Nephron (organoid): Measurements from ENCODE around the gene BTG2.
A peak's percentile ranks its signal among the peaks of the same experiment; 100 is the strongest.

Experiments
- H3K27ac Mint-ChIP-seq, 3 experiments: 2 replicates each; pipeline ENCODE4 v1.8.0; 2020; ENCODE audit warnings: mixed read lengths in 3 of 3, mild to moderate bottlenecking in 2 of 3, moderate library complexity in 1 of 3
- H3K27me3 Mint-ChIP-seq: 2 replicates; pipeline ENCODE4 v1.8.0; 2021; ENCODE audit warnings: low read depth, mild to moderate bottlenecking, moderate library complexity, mixed read lengths
- H3K36me3 Mint-ChIP-seq: 2 replicates; pipeline ENCODE4 v1.8.0; 2020; ENCODE audit warnings: low read depth, mixed read lengths
- H3K4me1 Mint-ChIP-seq: 2 replicates; pipeline ENCODE4 v1.8.0; 2020; ENCODE audit warnings: mixed read lengths
- H3K4me3 Mint-ChIP-seq, 3 experiments: 2 replicates each; pipeline ENCODE4 v1.8.0; 2020; ENCODE audit warnings: mild to moderate bottlenecking in 3 of 3, mixed read lengths in 3 of 3, moderate library complexity in 2 of 3
- H3K9me3 Mint-ChIP-seq: 2 replicates; pipeline ENCODE4 v1.8.0; 2020; ENCODE audit warnings: mixed read lengths
- TF ChIP-seq, protein P1 (sequence below), 3 experiments: fragments of 200-600 bp; sonication (generic); IDR thresholded peaks; one replicate each; pipeline ENCODE4 v1.5.0; 2021; ENCODE audit warnings: antibody characterized with exemption in 3 of 3; ENCODE audit not compliant: unreplicated experiment in 3 of 3

BTG2 gene

DNA sequence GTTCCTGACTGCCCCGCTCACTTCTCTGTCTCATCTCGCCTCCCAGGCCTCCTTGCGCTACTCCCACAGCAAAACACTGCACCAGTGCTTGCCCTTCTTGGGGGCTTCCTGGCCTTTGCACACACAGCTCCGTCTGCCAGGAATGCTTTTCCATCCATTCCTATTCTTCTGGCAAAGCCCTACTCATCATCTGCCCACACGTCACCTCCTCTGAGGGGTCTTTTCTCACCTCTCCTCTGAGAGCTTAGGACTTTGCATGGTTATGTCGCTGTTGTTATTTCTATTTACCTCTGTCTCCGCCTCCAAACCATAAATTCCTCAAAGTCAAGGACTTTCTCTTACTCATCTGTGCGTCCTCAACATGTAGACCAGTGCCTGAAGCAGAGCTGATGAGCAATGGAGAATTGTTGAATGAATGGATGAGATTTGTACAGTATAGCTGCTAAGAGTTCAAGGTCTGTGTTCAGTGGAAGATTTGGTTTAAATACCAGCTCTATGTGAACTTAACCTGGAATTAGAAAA is 26.4 kb upstream of the BTG2 start:
- Mint-ChIP-seq H3K27me3 (no peaks in the 10 kb centered on the region), H3K36me3 (no peaks in the 10 kb centered on the region), H3K4me1 (peaks cover 83% of the 10 kb centered on the region), H3K9me3 (no peaks in the 10 kb centered on the region), H3K27ac (peak overlapping the region; percentile 88 to 96 (median 94)), H3K4me3 (peak overlapping the region; percentile 22 to 46 (median 30))
- TF ChIP-seq, protein P1, sequence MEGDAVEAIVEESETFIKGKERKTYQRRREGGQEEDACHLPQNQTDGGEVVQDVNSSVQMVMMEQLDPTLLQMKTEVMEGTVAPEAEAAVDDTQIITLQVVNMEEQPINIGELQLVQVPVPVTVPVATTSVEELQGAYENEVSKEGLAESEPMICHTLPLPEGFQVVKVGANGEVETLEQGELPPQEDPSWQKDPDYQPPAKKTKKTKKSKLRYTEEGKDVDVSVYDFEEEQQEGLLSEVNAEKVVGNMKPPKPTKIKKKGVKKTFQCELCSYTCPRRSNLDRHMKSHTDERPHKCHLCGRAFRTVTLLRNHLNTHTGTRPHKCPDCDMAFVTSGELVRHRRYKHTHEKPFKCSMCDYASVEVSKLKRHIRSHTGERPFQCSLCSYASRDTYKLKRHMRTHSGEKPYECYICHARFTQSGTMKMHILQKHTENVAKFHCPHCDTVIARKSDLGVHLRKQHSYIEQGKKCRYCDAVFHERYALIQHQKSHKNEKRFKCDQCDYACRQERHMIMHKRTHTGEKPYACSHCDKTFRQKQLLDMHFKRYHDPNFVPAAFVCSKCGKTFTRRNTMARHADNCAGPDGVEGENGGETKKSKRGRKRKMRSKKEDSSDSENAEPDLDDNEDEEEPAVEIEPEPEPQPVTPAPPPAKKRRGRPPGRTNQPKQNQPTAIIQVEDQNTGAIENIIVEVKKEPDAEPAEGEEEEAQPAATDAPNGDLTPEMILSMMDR (IDR thresholded peaks at IDR 0.05; ENCODE audit: unreplicated experiment in 3 of 3): no peak

DNA sequence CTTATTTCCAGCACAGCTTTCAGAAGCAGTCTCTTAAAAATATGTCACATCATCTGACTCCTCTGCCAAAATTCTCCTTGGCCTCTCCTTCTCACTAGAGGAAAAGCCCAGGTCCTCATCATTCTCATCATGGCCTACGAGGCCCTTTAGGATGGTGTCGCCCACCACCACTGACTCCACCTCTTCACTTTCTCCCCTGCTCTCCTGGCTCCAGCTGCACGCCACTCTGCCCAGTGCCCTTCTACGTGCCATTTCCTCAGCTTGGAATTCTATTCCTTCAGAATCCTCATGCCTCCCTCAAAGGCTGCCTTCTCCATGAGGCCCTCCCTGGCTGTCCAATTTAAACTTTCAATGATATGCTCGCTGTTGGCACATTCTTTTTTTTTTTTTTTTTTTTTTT is 25.3 kb upstream of the BTG2 start:
- Mint-ChIP-seq H3K4me3 (peak overlapping the region; percentile 12 to 27 (median 14)), H3K4me1 (peaks cover 85% of the 10 kb centered on the region)
- TF ChIP-seq, protein P1 (IDR thresholded peaks at IDR 0.05; ENCODE audit: unreplicated experiment in 3 of 3): no peak

DNA sequence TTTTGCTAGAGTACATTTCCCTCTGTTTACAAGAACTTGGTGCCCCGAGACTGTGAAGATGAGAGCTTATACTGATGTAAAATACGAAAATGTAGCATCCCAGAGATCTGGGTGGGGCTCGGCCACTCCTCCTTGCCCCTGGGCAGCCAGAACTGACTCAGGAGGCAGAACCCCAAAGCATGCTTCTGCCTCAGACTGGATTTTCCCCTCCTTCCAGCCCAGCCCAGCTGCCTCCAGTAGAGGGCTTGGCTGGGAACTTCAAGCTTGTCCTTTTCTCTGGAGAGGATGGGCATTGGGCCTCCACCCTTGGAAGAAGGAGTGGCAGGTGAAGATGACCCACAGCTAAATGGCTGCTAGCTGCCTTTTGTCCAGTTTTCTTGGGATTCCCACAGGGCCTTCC is 24.3 kb upstream of the BTG2 start:
- Mint-ChIP-seq H3K36me3 (no peaks in the 10 kb centered on the region), H3K27ac (peak overlapping the region; percentile 92 to 94 (median 93)), H3K4me1 (peaks cover 82% of the 10 kb centered on the region), H3K27me3 (no peaks in the 10 kb centered on the region), H3K9me3 (no peaks in the 10 kb centered on the region), H3K4me3 (no peak overlapping the region)
- TF ChIP-seq, protein P1 (IDR thresholded peaks at IDR 0.05; ENCODE audit: unreplicated experiment in 3 of 3): no peak

More for the DNA sequence above, 25.3 kb upstream of the BTG2 start:
- Mint-ChIP-seq H3K9me3 (no peaks in the 10 kb centered on the region), H3K36me3 (no peaks in the 10 kb centered on the region), H3K27ac (peak overlapping the region; percentile 92 to 94 (median 93)), H3K27me3 (no peaks in the 10 kb centered on the region)

DNA sequence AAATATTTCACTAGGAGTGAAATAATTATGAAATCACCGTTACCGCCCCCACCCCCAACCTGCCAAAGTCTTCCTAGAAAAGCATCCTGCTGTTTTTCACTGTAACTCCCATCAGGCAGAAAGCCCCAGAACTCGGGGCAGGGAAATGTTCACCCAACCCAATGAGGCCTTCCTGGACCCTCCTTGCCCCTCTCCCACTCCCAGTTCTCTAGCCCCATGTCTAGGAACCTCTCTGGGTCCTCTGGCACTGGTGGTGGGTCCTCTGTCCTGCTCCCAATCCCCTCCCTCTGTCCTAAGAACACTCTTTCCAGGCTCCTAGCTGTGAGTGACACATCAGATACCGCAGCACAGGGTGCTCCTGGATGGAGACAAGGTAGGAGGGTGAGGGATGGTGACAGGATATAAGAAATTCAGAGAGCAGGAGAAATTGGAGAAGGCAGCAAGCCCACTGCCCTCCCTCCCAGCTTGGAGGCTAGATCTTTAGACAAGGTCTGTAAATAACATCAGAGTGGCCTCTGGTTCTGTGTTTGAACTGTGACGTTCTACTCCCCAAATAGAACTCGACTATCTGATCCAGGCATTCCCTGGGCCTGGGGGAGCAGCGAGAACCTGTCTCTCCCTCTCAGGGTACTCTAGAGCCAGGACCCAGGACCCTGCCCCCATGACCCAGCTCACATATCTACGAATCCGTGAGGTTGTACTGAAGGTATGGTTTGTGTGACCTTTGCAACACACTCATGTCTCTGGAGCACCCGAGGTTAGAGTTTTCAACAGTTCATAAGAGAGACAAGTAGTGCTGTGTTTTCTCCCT is 23.3 kb upstream of the BTG2 start:
- Mint-ChIP-seq H3K27me3 (no peaks in the 10 kb centered on the region), H3K9me3 (no peaks in the 10 kb centered on the region), H3K36me3 (no peaks in the 10 kb centered on the region), H3K27ac (peak overlapping the region; percentile 94 to 95 (median 95)), H3K4me1 (peaks cover 86% of the 10 kb centered on the region), H3K4me3 (peak overlapping the region in 2 of 3 experiments; percentile 14 to 28)
- TF ChIP-seq, protein P1 (IDR thresholded peaks at IDR 0.05; ENCODE audit: unreplicated experiment in 3 of 3): no peak

DNA sequence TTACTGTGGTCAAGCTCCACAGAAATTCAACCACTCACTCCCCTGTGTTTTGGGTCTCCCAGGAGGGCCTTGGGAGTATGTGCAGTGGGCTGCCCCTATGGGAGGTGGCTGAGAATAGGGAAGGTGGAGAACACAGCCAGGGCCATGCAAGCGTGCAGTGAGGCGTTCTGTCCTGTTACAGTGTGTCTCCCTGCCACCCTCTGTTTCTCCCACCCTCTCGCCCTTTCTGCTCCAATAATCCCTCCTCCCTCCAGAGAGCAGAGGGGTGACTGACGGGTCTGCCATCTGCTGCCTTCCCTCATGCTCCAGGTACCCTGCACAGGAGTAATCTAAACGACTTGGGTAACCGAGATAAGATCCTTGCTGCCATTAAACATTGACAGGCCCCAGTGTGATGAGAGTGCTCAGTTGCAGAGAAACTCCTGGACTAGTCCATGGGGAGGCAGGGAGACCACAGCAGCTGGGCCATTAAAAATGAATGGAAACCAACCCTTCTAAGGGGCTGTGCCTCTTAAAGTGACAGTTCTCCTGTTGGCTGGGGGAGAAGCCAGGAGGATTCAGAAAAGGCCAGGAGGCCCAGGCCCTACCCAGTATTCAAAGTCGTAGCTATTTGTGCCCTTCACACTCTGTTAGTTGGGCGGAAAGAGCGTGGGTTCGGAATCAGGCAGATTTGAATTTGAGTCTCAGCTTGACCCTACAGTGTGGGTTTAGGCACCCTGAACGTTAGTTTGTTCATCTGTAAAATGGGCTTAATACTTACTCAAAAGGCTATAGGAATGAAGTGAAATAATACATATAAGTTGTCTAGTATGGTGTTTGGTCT is 22.4 kb upstream of the BTG2 start:
- TF ChIP-seq, protein P1 (IDR thresholded peaks at IDR 0.05; ENCODE audit: unreplicated experiment in 3 of 3): no peak

More for the DNA sequence above, 22.4 kb upstream of the BTG2 start:
- Mint-ChIP-seq H3K36me3 (no peaks in the 10 kb centered on the region), H3K9me3 (no peaks in the 10 kb centered on the region), H3K4me3 (peak overlapping the region in 2 of 3 experiments; percentile 9 to 31), H3K4me1 (peaks cover 87% of the 10 kb centered on the region), H3K27ac (peak overlapping the region; percentile 94 to 95 (median 95)), H3K27me3 (no peaks in the 10 kb centered on the region)
